ENCODE measurements around the gene PIK3C3. TPM values are rescaled to one million over a fixed set of nuclear protein-coding genes. Genes with fewer than 3 reads are reported as not detected.
A peak's percentile ranks its signal among the peaks of the same experiment; 100 is the strongest.

The PIK3C3 gene
- total and polyA plus RNA-seq, 7 donors, result 19.1 to 39.7 (median 32.1) TPM

GRCh38 chr18:42112657-42113420 is 157.8 kb downstream of the PIK3C3 start:
- no peak overlapping the region for H3K4me3 ChIP-seq
- no peak overlapping the region for H3K27ac ChIP-seq
- no peak for DNase-seq
- no peaks in the 10 kb centered on the region for H3K27me3 ChIP-seq (ENCODE audit: insufficient read depth in 3 of 3, low read length in 2 of 3)
- intact Hi-C loops (cut with DNase I), result loop anchor here (5.0 to 10.0 kb wide), 3 partner anchors 1159 to 1472 kb away; partner anchors contain the start of gene SYT4 (in 1 of the 2)
- no peak for TF ChIP-seq CTCF (IDR thresholded peaks at IDR 0.05)
- WGBS, 3 donors, result 78 to 82% (median 80%) methylated on average over 10 of the region's 10 CpGs
- H3K36me3 ChIP-seq (ENCODE audit: insufficient read depth in 1 of 2, low read depth in 1 of 2), result no peaks in the 10 kb centered on the region
- no peaks in the 10 kb centered on the region for H3K9me3 ChIP-seq
- no peak for ATAC-seq
- no peaks in the 10 kb centered on the region for H3K4me1 ChIP-seq

- no peak for TF ChIP-seq CTCF (IDR thresholded peaks at IDR 0.05)
- WGBS, 3 donors, result 56 to 74% (median 63%) methylated on average over 5 of the region's 5 CpGs
- Histone ChIP-seq H3K4me3 (no peak overlapping the region), H3K36me3 (ENCODE audit: insufficient read depth in 1 of 2, low read depth in 1 of 2) (no peaks in the 10 kb centered on the region), H3K4me1 (no peaks in the 10 kb centered on the region), H3K9me3 (no peaks in the 10 kb centered on the region), H3K27ac (no peak overlapping the region), H3K27me3 (ENCODE audit: insufficient read depth in 3 of 3, low read length in 2 of 3) (no peaks in the 10 kb centered on the region)
- intact Hi-C loops (cut with DNase I), result loop anchor here (5.0 to 10.0 kb wide), 3 partner anchors 1159 to 1471 kb away; partner anchors contain the start of gene SYT4 (in 1 of the 2)
- DNase-seq, result no peak
- peak in 1 of 4 donors; percentile 32 for ATAC-seq
These were observed 158.6 kb downstream of the PIK3C3 start for GRCh38 chr18:42113529-42114191.

GRCh38 chr18:42114310-42114943 is 159.4 kb downstream of the PIK3C3 start:
- DNase-seq (peak in 1 of 2 donors; percentile 48), ATAC-seq (peak; percentile 40 to 89 (median 74))
- no peaks in the 10 kb centered on the region for H3K4me1 ChIP-seq
- no peak overlapping the region for H3K27ac ChIP-seq
- H3K36me3 ChIP-seq (ENCODE audit: insufficient read depth in 1 of 2, low read depth in 1 of 2), result no peaks in the 10 kb centered on the region
- intact Hi-C loops (cut with DNase I), result loop anchor here (5.0 to 10.0 kb wide), 3 partner anchors 1158 to 1470 kb away; partner anchors contain the start of gene SYT4 (in 1 of the 2)
- no peaks in the 10 kb centered on the region for H3K27me3 ChIP-seq (ENCODE audit: insufficient read depth in 3 of 3, low read length in 2 of 3)
- peak; percentile 85 for TF ChIP-seq CTCF (IDR thresholded peaks at IDR 0.05)
- H3K4me3 ChIP-seq, result no peak overlapping the region
- 18 to 24% (median 20%) methylated on average over 7 of the region's 7 CpGs for WGBS, 3 donors
- H3K9me3 ChIP-seq, result no peaks in the 10 kb centered on the region

GRCh38 chr18:42126586-42126985 is 171.6 kb downstream of the PIK3C3 start:
- H3K4me3 ChIP-seq, result no peak overlapping the region
- no peaks in the 10 kb centered on the region for H3K36me3 ChIP-seq (ENCODE audit: insufficient read depth in 1 of 2, low read depth in 1 of 2)
- DNase-seq, result no peak
- H3K4me1 ChIP-seq, result no peaks in the 10 kb centered on the region
- WGBS, 3 donors, result 86 to 92% (median 92%) methylated on average over 1 of the region's 1 CpG
- ATAC-seq, result no peak
- peaks cover 3% of the 10 kb centered on the region for H3K9me3 ChIP-seq
- intact Hi-C loops (cut with DNase I), result no loop called here
- no peaks in the 10 kb centered on the region for H3K27me3 ChIP-seq (ENCODE audit: insufficient read depth in 3 of 3, low read length in 2 of 3)
- TF ChIP-seq CTCF (IDR thresholded peaks at IDR 0.05), result no peak
- H3K27ac ChIP-seq, result no peak overlapping the region
